Liver (tissue), 3 donors: ENCODE measurements around the gene ERBB4.

Experiments used
- SP1 ChIP-seq: IDR thresholded peaks from 2 replicates; pipeline ENCODE4 v1.6.1; 2018; ENCODE audit warnings: antibody characterized with exemption, mild to moderate bottlenecking
- YY1 ChIP-seq: IDR thresholded peaks from 2 replicates; pipeline ENCODE4 v1.6.1; 2016; ENCODE audit warnings: antibody characterized with exemption, mild to moderate bottlenecking
- TF ChIP-seq, protein P1 (sequence below): IDR thresholded peaks from 2 replicates; pipeline ENCODE4 v1.6.1; 2016; ENCODE audit warnings: antibody characterized with exemption
- TF ChIP-seq, protein P2 (sequence below): fragments of 150-350 bp; IDR thresholded peaks from 2 replicates; pipeline ENCODE4 v1.5.1; 2017; ENCODE audit warnings: improper control_type of control experiment, low read depth, low read length; ENCODE audit not compliant: missing input control
- TF ChIP-seq, protein P3 (sequence below): IDR thresholded peaks from 2 replicates; pipeline ENCODE4 v1.6.1; 2016; ENCODE audit warnings: antibody characterized with exemption
- donor health status: healthy.
- donor health status: healthy.

DNA sequence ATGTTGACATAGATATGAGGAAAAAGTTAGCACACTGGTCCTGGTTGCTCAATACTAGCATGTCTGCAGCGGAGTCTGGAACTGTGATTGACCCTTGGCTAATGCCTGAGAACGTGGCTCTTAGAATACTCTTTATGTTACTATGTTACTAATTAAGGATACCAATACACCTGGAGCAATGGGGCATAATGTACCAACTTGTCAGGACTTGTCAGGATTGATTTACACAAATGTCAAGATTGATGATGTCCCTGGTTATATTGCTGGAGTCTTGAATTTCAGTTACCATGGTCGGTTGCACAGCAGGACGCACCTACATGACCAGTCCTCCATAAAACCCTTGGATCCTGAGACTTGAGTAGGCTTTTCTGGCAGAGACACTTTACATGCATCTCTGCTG, 1171.3 kb downstream of the ERBB4 start:
- TF ChIP-seq, protein P1, sequence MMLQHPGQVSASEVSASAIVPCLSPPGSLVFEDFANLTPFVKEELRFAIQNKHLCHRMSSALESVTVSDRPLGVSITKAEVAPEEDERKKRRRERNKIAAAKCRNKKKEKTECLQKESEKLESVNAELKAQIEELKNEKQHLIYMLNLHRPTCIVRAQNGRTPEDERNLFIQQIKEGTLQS, result no peak
- TF ChIP-seq, protein P2, sequence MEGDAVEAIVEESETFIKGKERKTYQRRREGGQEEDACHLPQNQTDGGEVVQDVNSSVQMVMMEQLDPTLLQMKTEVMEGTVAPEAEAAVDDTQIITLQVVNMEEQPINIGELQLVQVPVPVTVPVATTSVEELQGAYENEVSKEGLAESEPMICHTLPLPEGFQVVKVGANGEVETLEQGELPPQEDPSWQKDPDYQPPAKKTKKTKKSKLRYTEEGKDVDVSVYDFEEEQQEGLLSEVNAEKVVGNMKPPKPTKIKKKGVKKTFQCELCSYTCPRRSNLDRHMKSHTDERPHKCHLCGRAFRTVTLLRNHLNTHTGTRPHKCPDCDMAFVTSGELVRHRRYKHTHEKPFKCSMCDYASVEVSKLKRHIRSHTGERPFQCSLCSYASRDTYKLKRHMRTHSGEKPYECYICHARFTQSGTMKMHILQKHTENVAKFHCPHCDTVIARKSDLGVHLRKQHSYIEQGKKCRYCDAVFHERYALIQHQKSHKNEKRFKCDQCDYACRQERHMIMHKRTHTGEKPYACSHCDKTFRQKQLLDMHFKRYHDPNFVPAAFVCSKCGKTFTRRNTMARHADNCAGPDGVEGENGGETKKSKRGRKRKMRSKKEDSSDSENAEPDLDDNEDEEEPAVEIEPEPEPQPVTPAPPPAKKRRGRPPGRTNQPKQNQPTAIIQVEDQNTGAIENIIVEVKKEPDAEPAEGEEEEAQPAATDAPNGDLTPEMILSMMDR, result no peak
- TF ChIP-seq SP1 (no peak), YY1 (no peak)
- TF ChIP-seq, protein P3, sequence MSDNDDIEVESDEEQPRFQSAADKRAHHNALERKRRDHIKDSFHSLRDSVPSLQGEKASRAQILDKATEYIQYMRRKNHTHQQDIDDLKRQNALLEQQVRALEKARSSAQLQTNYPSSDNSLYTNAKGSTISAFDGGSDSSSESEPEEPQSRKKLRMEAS, result no peak
